Mucosa of rectum (tissue), 2 donors: ENCODE results near the gene TSNAX.
A peak's percentile ranks its signal among the peaks of the same experiment; 100 is the strongest.

Source experiments
- H3K27ac ChIP-seq, 2 donors: one replicate each; pipeline ENCODE4 v1.7.0; 2013; ENCODE audit warnings: inconsistent platforms in 2 of 2, low read depth in 2 of 2, low read length in 2 of 2
- H3K27me3 ChIP-seq, 2 donors: one replicate each; pipeline ENCODE4 v1.7.0; 2013; ENCODE audit warnings: low read length in 2 of 2; ENCODE audit not compliant: control insufficient read depth in 2 of 2, insufficient read depth in 2 of 2
- H3K36me3 ChIP-seq, 2 donors: one replicate each; pipeline ENCODE4 v1.7.0; 2013; ENCODE audit warnings: low read length in 2 of 2; ENCODE audit not compliant: control insufficient read depth in 2 of 2, insufficient read depth in 2 of 2
- H3K4me1 ChIP-seq, 2 donors: one replicate each; pipeline ENCODE4 v1.7.0; 2013; ENCODE audit warnings: low read length in 2 of 2, mild to moderate bottlenecking in 1 of 2; ENCODE audit not compliant: control insufficient read depth in 2 of 2, insufficient read depth in 2 of 2
- H3K4me3 ChIP-seq, 2 donors: one replicate each; pipeline ENCODE4 v1.7.0; 2013; ENCODE audit warnings: low read length in 2 of 2
- H3K9ac ChIP-seq, 2 donors: one replicate each; pipeline ENCODE4 v1.7.0; 2013; ENCODE audit warnings: low read length in 2 of 2, low read depth in 1 of 2, mild to moderate bottlenecking in 1 of 2
- H3K9me3 ChIP-seq, 2 donors: one replicate each; pipeline ENCODE4 v1.7.0; 2013; ENCODE audit warnings: low read length in 2 of 2; ENCODE audit not compliant: control insufficient read depth in 2 of 2
- donor health status: healthy.
- donor health status: Normal muscosa, but diverticular disease.

TSNAX gene

DNA sequence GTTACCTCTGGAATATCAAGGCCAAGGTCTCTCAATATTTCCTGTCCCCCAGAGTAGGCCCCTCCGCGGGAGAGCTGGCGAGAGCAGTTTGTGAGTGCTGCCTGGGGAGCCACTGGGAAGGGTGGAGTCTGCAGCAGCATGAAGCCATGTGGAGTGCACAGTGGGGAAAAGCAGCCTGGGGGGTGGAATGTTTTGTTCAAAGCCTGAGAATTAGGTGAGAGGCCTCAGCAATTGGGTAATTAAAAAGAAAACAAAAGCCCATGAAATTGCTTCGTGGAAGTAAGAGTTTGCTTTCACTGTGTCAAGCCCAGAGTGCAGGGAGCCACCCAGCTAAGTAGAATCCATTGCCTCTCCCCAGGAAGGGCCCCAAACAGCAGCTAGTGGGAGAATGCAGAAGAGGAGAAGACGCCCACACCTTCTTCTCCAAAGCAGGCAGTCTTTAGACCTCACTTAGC lies 67.9 kb downstream of the TSNAX start:
- no peaks in the 10 kb centered on the region for H3K9me3 ChIP-seq
- peaks cover 0 to 7% of the 10 kb centered on the region in 2 donors for H3K4me1 ChIP-seq
- no peak overlapping the region for H3K27ac ChIP-seq
- no peaks in the 10 kb centered on the region for H3K36me3 ChIP-seq
- no peak overlapping the region for H3K4me3 ChIP-seq
- H3K27me3 ChIP-seq = no peaks in the 10 kb centered on the region
- H3K9ac ChIP-seq = no peak overlapping the region

DNA sequence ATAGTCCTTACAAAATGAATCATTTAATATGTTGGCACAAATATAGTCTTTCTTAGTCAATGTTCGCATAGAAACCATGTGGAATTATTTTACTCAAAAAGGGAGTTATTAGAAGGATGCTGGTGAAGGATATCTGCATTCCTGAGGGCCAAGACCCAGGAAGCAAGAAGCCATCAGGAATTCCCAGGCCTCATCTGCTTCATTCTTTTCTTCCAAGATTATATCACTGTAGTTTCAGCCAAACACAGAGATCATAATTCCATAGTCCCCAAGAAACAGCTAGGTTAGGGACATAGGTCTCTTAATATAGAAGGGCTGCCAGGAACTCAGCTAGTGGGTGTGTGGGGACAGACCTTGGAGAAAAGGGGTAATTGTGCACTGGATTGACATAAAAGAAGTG lies 69.5 kb downstream of the TSNAX start:
- no peak overlapping the region for H3K9ac ChIP-seq
- H3K36me3 ChIP-seq = no peaks in the 10 kb centered on the region
- no peaks in the 10 kb centered on the region for H3K9me3 ChIP-seq
- no peaks in the 10 kb centered on the region for H3K27me3 ChIP-seq
- H3K4me1 ChIP-seq = peaks cover 0 to 7% of the 10 kb centered on the region in 2 donors
- H3K27ac ChIP-seq = no peak overlapping the region
- no peak overlapping the region for H3K4me3 ChIP-seq

DNA sequence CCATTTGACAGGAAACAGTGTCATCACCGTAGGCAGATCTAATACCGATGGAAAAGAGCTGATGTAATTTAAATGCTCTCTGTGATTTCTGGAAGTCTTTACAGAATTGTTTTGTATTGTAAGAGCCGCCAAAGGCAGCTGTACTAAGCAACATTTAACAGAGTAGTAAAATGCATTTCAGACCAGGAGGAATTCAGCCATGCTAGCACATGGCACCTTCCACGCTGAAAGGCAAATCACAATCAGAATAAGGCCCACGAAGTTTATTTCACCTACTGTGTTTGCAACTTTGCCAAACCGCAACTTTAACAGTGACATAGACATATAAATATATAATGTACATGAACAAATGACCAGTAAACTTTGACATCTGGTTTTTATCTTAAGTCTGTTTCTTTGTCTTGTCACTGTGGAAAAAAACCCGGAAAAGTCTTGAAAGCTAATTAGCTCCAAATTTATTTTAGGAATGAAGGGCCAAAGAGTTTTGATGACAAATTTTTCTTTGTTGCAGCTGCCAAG lies 72.0 kb downstream of the TSNAX start:
- Histone ChIP-seq H3K4me1 (peaks cover 3 to 7% of the 10 kb centered on the region in 2 donors), H3K27me3 (no peaks in the 10 kb centered on the region), H3K4me3 (no peak overlapping the region), H3K27ac (no peak overlapping the region), H3K9me3 (no peaks in the 10 kb centered on the region), H3K36me3 (no peaks in the 10 kb centered on the region), H3K9ac (no peak overlapping the region)

GRCh38 chr1:231601824-231602672 lies 73.6 kb downstream of the TSNAX start:
- H3K27ac ChIP-seq = no peak overlapping the region
- H3K27me3 ChIP-seq = no peaks in the 10 kb centered on the region
- H3K9ac ChIP-seq = no peak overlapping the region
- H3K9me3 ChIP-seq = no peaks in the 10 kb centered on the region
- no peaks in the 10 kb centered on the region for H3K36me3 ChIP-seq
- H3K4me1 ChIP-seq = peaks cover 0 to 3% of the 10 kb centered on the region in 2 donors
- H3K4me3 ChIP-seq = no peak overlapping the region

DNA sequence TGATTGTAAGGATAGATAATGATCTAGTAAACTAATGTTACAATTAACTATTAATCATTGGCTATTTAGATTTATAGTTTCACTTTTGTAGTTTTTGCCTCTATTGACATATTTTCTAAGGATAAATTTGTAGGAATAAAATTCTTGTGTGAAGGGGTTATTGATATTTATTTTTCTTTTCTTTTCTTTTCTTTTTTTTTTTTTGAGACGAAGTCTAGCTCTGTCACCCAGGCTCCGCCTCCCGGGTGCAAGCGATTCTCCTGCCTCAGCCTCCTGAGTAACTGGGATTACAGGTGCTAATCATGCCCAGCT lies 74.2 kb downstream of the TSNAX start:
- H3K4me3 ChIP-seq = no peak overlapping the region
- H3K36me3 ChIP-seq = no peaks in the 10 kb centered on the region
- H3K9me3 ChIP-seq = no peaks in the 10 kb centered on the region
- peaks cover 0 to 3% of the 10 kb centered on the region in 2 donors for H3K4me1 ChIP-seq
- no peaks in the 10 kb centered on the region for H3K27me3 ChIP-seq
- no peak overlapping the region for H3K27ac ChIP-seq
- no peak overlapping the region for H3K9ac ChIP-seq

DNA sequence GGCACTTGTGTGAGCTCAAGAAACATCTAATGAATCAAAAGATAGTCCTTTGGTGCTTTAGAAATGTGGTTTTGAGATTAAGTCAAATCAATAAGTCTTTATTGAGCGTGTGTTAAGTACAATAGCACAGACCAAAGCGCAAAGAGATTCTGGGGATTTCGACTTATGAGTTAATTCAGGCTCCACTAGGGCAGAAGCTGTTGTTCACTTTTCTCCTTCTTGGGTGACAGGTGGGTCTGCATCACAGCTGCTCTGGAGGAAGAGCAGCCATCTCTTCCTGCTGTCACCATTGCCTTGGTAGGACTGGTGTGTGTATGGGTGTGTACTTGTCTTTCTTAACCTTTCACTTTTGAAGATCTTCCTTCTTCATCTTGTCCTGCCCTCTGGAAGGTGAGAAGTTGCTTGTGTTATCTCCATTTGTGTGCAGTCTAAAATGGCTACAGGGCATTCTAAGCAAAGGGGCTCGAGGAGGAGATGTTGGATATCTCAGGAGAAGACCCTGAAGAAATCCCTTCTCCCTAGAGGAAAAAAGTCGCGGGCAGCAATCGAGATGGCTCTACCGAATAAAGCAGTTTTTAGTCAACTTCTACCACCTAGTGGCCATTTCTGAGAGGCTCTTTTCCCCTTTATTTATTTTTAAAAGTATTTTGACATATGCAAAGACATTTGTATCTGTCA lies 75.3 kb downstream of the TSNAX start:
- Histone ChIP-seq H3K27ac (peak overlapping the region in 1 of 2 donors; percentile 32), H3K27me3 (no peaks in the 10 kb centered on the region), H3K4me3 (peak overlapping the region; percentile 82 to 84), H3K9ac (peak overlapping the region in 1 of 2 donors; percentile 63), H3K4me1 (peaks cover 0 to 3% of the 10 kb centered on the region in 2 donors), H3K36me3 (no peaks in the 10 kb centered on the region), H3K9me3 (no peaks in the 10 kb centered on the region)

DNA sequence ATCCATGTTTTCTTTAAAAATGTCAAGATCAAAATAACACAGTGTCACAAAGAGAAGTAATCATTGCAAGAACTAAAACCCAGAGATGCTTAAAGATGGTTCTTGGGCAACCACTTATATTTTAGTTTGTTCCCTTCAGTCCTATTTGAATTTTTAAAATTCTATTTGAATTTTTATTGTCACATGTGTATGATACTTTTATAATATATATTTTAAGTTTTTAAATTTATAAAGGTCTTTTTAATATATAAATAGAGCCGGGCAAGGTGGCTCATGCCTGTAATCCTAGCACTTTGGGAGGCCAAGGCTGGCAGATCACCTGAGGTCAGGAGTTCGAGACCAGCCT lies 75.8 kb downstream of the TSNAX start:
- no peak overlapping the region for H3K27ac ChIP-seq
- no peaks in the 10 kb centered on the region for H3K36me3 ChIP-seq
- peak overlapping the region in 1 of 2 donors; percentile 82 for H3K4me3 ChIP-seq
- no peaks in the 10 kb centered on the region for H3K9me3 ChIP-seq
- H3K4me1 ChIP-seq = peaks cover 0 to 3% of the 10 kb centered on the region in 2 donors
- no peaks in the 10 kb centered on the region for H3K27me3 ChIP-seq
- H3K9ac ChIP-seq = no peak overlapping the region

- Histone ChIP-seq H3K4me1 (peaks cover 0 to 3% of the 10 kb centered on the region in 2 donors), H3K36me3 (no peaks in the 10 kb centered on the region), H3K27ac (no peak overlapping the region), H3K9ac (no peak overlapping the region), H3K9me3 (no peaks in the 10 kb centered on the region), H3K27me3 (no peaks in the 10 kb centered on the region), H3K4me3 (no peak overlapping the region)
Measured at GRCh38 chr1:231605149-231606100, 77.0 kb downstream of the TSNAX start.

DNA sequence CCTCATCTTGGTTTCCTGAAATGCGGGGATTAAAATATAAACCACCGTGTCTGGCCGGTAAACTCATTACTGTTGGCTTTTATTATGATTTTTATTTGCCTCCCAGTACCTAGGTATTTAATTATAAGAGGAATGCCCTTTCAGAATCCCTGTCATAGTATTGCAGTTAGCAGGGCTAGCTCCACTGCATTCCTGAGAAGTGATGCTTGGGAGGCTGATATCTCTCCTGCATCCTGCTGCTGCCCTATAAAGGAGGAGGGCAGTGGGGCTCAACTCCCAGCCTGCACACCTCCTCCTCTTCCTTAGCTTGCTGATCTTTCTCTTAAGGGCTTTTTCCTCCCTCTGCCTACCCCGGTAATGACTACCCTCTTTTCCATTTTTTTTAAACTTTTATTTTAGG lies 78.2 kb downstream of the TSNAX start:
- Histone ChIP-seq H3K27me3 (no peaks in the 10 kb centered on the region), H3K27ac (no peak overlapping the region), H3K9me3 (no peaks in the 10 kb centered on the region), H3K36me3 (no peaks in the 10 kb centered on the region), H3K9ac (no peak overlapping the region), H3K4me3 (no peak overlapping the region), H3K4me1 (peaks cover under 1 to 3% of the 10 kb centered on the region in 2 donors)
